ENCODE data around the gene TIMP2.

Gene TIMP2

GRCh38 chr17:78812855-78813254 is 112.3 kb downstream of the TIMP2 start:
- no peak for DNase-seq (ENCODE audit: low spot score)

GRCh38 chr17:78808163-78808562 is 117.0 kb downstream of the TIMP2 start:
- no peak for DNase-seq (ENCODE audit: low spot score)

GRCh38 chr17:78806451-78806850 is 118.7 kb downstream of the TIMP2 start:
- no peak for DNase-seq (ENCODE audit: low spot score)

GRCh38 chr17:78805301-78805700 is 119.9 kb downstream of the TIMP2 start:
- DNase-seq (ENCODE audit: low spot score): no peak

GRCh38 chr17:78804777-78805176 is 120.4 kb downstream of the TIMP2 start:
- no peak for DNase-seq (ENCODE audit: low spot score)

GRCh38 chr17:78803186-78803845 is 121.9 kb downstream of the TIMP2 start:
- no peak for DNase-seq (ENCODE audit: low spot score)
